GM12878 (cell line): ENCODE results near the gene KLHL18. TPM values are rescaled to one million over a fixed set of nuclear protein-coding genes. Genes with fewer than 3 reads are reported as not detected.

ENCODE experiments used
- ATAC-seq: fragments of 200-7000 bp; cut with Tn5 transposase; 3 replicates; pipeline ENCODE4 v1.9.1; 2020; ENCODE audit warnings: mild to moderate bottlenecking, moderate library complexity
- BruUV-seq: library from RNA; stranded (reverse); fragments of 400-500 nt; replicated peaks from 2 replicates; lab custom pipeline; 2021; lab: Mats Ljungman, UMichigan
- CTCF ChIA-PET: fragments of 300-600 bp; sonication (Branson Sonifier 250); formaldehyde crosslinking; extraction: SDS; loops from one replicate; lab custom pipeline; 2021; ENCODE audit warnings: inconsistent platforms; lab: Yijun Ruan, JAX
- POLR2A ChIA-PET: fragments of 350-600 bp; formaldehyde crosslinking; extraction: SDS; loops from one replicate; lab custom pipeline; 2021; ENCODE audit warnings: inconsistent platforms; lab: Charles Lee
- RAD21 ChIA-PET: fragments of 300-600 bp; sonication (Branson Sonifier 250); formaldehyde crosslinking; loops from one replicate; lab custom pipeline; 2023; ENCODE audit warnings: antibody characterized with exemption; ENCODE audit not compliant: unreplicated experiment; lab: Charles Lee
- SMC1A ChIA-PET: fragments of 300-600 bp; sonication (Branson Sonifier 250); formaldehyde crosslinking; loops from one replicate; lab custom pipeline; 2023; ENCODE audit not compliant: unreplicated experiment, uncharacterized antibody; lab: Charles Lee
- DNase-seq: peaks from one replicate; pipeline ENCODE4 v3.0.0-alpha.2; 2011; ENCODE audit warnings: low read depth, low spot score
- FAIRE-seq: peaks from 3 replicates; lab custom pipeline; 2011; peaks lifted over from hg19 to GRCh38; lab: Jason Lieb, UNC
- H2AFZ ChIP-seq: 2 replicates; pipeline ENCODE4 v1.6.0; 2011; ENCODE audit warnings: low read depth, low read length, control low read depth; ENCODE audit not compliant: control insufficient read depth
- H3K27ac ChIP-seq: 2 replicates; pipeline ENCODE4 v1.5.1; 2011; ENCODE audit warnings: control low read depth; ENCODE audit not compliant: control insufficient read depth, insufficient read depth
- H3K27me3 ChIP-seq, 2 experiments: replicated peaks in 1 of 2; 2 replicates each; pipeline versions ENCODE4 v1.6.0 to v1.6.1; 2011; ENCODE audit warnings: low read length in 1 of 2; ENCODE audit not compliant: control insufficient read depth in 2 of 2, insufficient read depth in 2 of 2
- H3K36me3 ChIP-seq, 2 experiments: 2 replicates each; pipeline ENCODE4 v1.5.1; 2011; ENCODE audit warnings: low read length in 1 of 2; ENCODE audit not compliant: control insufficient read depth in 2 of 2, insufficient read depth in 2 of 2
- H3K4me1 ChIP-seq: 2 replicates; pipeline ENCODE4 v1.6.1; 2011; ENCODE audit warnings: mild to moderate bottlenecking, low read length, moderate library complexity, mixed read lengths; ENCODE audit not compliant: control insufficient read depth, insufficient read depth
- H3K4me2 ChIP-seq: 2 replicates; pipeline ENCODE4 v1.6.0; 2011; ENCODE audit warnings: control low read depth; ENCODE audit not compliant: control insufficient read depth, insufficient read depth
- H3K4me3 ChIP-seq: fragments of 200-600 bp; sonication (generic); 2 replicates; pipeline ENCODE4 v1.5.1; 2016
- H3K79me2 ChIP-seq: 2 replicates; pipeline ENCODE4 v1.6.0; 2011; ENCODE audit warnings: low read length; ENCODE audit not compliant: control insufficient read depth, insufficient read depth
- H3K9ac ChIP-seq: 2 replicates; pipeline ENCODE4 v1.8.0; 2011; ENCODE audit warnings: low read length, control low read depth, mixed read lengths; ENCODE audit not compliant: control insufficient read depth, insufficient read depth
- H3K9me3 ChIP-seq: replicated peaks from 3 replicates; pipeline ENCODE4 v1.5.1; 2011; ENCODE audit warnings: mild to moderate bottlenecking, low read length; ENCODE audit not compliant: control insufficient read depth, insufficient read depth
- H4K20me1 ChIP-seq: 2 replicates; pipeline ENCODE4 v1.6.0; 2011; ENCODE audit not compliant: control insufficient read depth, insufficient read depth
- ASH2L ChIP-seq: fragments of 300-600, 200-600 bp; sonication (generic); IDR thresholded peaks from 2 replicates; pipeline ENCODE4 v1.6.1; 2017; ENCODE audit warnings: low read depth, mild to moderate bottlenecking, borderline replicate concordance
- BHLHE40 ChIP-seq, 2 experiments: fragments of 450-650 bp in 1 of 2; IDR thresholded peaks; 2 replicates each; pipeline ENCODE4 v1.6.1; 2011 to 2017; ENCODE audit warnings: low read depth in 2 of 2, borderline replicate concordance in 1 of 2, improper control_type of control experiment in 1 of 2, low read length in 1 of 2, mild to moderate bottlenecking in 1 of 2
- FOS ChIP-seq: IDR thresholded peaks from 3 replicates; pipeline ENCODE4 v1.6.1; 2011; ENCODE audit warnings: borderline replicate concordance; ENCODE audit not compliant: insufficient read length; ENCODE audit errors: extremely low read depth
- JUND ChIP-seq: IDR thresholded peaks from 2 replicates; pipeline ENCODE4 v1.6.1; 2012; ENCODE audit warnings: low read depth, mild to moderate bottlenecking, low read length, improper control_type of control experiment, moderate library complexity
- MEF2A ChIP-seq: IDR thresholded peaks from 2 replicates; pipeline ENCODE4 v1.6.1; 2011; ENCODE audit warnings: low read depth, mild to moderate bottlenecking, low read length, moderate library complexity; ENCODE audit not compliant: insufficient read depth
- MTA2 ChIP-seq: fragments of 450-650 bp; IDR thresholded peaks from 2 replicates; pipeline ENCODE4 v1.6.1; 2016; ENCODE audit warnings: low read depth, mild to moderate bottlenecking, moderate library complexity
- NFIC ChIP-seq: IDR thresholded peaks from 2 replicates; pipeline ENCODE4 v1.6.1; 2012; ENCODE audit warnings: low read depth, mild to moderate bottlenecking, inconsistent platforms, low read length, moderate library complexity
- SREBF2 ChIP-seq: IDR thresholded peaks from 2 replicates; pipeline ENCODE4 v1.6.1; 2012; ENCODE audit warnings: mild to moderate bottlenecking, low read length
- TCF3 ChIP-seq: IDR thresholded peaks from 2 replicates; pipeline ENCODE4 v1.6.1; 2012; ENCODE audit warnings: low read depth, mild to moderate bottlenecking, low read length, borderline replicate concordance; ENCODE audit not compliant: insufficient read depth
- TCF7 ChIP-seq: IDR thresholded peaks from 2 replicates; pipeline ENCODE4 v1.6.1; 2014; ENCODE audit warnings: antibody characterized with exemption, borderline replicate concordance
- WGBS: methylation state at CpG from one replicate; pipeline ENCODE4 v1.1.6; 2016; ENCODE audit warnings: low lambda C conversion rate; ENCODE audit not compliant: insufficient replicate concordance, insufficient coverage; ENCODE audit errors: missing lambda C conversion rate; 5-methylcytosine and 5-hydroxymethylcytosine counted together
- in situ Hi-C: fragments of 300-500 bp; cut with MboI; formaldehyde crosslinking; loops from 9 replicates; pipeline ENCODE4 v1.14.3; 2018; ENCODE audit warnings: mixed read lengths
- intact Hi-C: fragments of 100-400 bp; cut with micrococcal nuclease; formaldehyde crosslinking; loops from one replicate; pipeline ENCODE4 v1.14.2; 2022; ENCODE audit not compliant: unreplicated experiment
- polyA plus RNA-seq, 11 experiments: library from polyadenylated mRNA; depleted of rRNA in 4 of 11; unstranded in 6 of 11; stranded (reverse) in 5 of 11; fragments of >200 nt; fragmentation: Nextera tagmentation in 4 of 11; fragmentation: Illumina TruSeq in 1 of 11; extraction: Ambion mirVana in 4 of 11; extraction: Trizol in 1 of 11; gene quantifications; 1 replicate in 1 of 11; 2 replicates in 10 of 11; pipeline versions ENCODE4 v1.2.1 to v1.2.3, GENCODE V29; 2011 to 2016; ENCODE audit warnings: inconsistent platforms in 2 of 11, missing spikeins in 2 of 11, low read depth in 1 of 11
- total RNA-seq, 4 experiments: library from RNA; depleted of rRNA in 3 of 4; stranded (reverse); fragments of >200 nt in 3 of 4; fragmentation: Illumina TruSeq in 1 of 4; extraction: Trizol in 1 of 4; gene quantifications; 2 replicates each; pipeline versions ENCODE4 v1.2.1 to v1.2.3, GENCODE V29; 2013 to 2021
- TF ChIP-seq, protein P1 (sequence below): IDR thresholded peaks from 2 replicates; pipeline ENCODE4 v1.6.1; 2012; ENCODE audit warnings: mild to moderate bottlenecking, low read depth, low read length

KLHL18 gene
- total and polyA plus RNA-seq, 10 of the 15 experiments (the other 5 are each of a cell fraction or from before 2014, with no cell fraction given) = 24.0 to 69.8 (median 51.7) TPM

DNA sequence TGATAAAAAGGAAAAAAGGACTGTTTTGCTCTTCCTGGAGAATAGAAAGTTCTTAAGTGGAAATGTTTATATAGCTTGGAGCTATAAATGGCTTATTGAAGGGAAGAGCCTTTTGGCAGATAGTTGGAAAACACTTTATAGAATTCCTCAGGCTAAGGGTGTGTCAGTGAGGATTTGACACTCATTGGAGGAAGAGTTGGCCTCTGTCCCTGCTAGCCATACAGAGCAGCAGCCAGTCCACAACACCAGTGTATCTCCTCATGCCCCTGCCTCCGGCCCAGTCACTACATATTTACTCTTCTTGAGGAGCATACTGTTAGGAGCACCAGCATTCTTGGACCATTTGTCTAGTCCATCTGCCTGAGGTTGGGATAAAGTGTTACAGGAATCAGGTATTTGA, 36.2 kb downstream of the KLHL18 start:
- no peak overlapping the region for H3K9ac ChIP-seq
- no peaks in the 10 kb centered on the region for H3K27me3 ChIP-seq
- ChIA-PET CTCF (interaction anchor here (1.7 to 9.2 kb wide), 2 partner anchors 68 to 153 kb away, joined by 5 to 82 read pairs; partner anchors contain the start of gene SETD2), SMC1A (interaction anchor here (2.2 kb wide), 1 partner anchor 28 kb away, joined by 12 read pairs; no protein-coding TSS in a partner anchor), RAD21 (interaction anchor here (0.5 to 1.1 kb wide), 3 partner anchors 23 to 155 kb away, joined by 3 to 4 read pairs (median 3); partner anchors contain the start of gene SETD2), POLR2A (no interaction called here)
- BruUV-seq = no TSS peak
- no peak overlapping the region for H3K27ac ChIP-seq
- H3K79me2 ChIP-seq = peaks cover 3% of the 10 kb centered on the region; the same call in 1 of the 2 replicates
- WGBS = 100% methylated on average over 1 of the region's 1 CpG
- H3K4me2 ChIP-seq = no peak overlapping the region
- peaks cover 12 to 24% of the 10 kb centered on the region in 2 experiments; a peak in 3 of 4 replicates for H3K36me3 ChIP-seq
- TF ChIP-seq MEF2A (no peak), NFIC (no peak)
- in situ Hi-C loops = no loop called here
- no peak overlapping the region for H2AFZ ChIP-seq
- no peaks in the 10 kb centered on the region for H3K9me3 ChIP-seq
- no peak for ATAC-seq
- peaks cover 5% of the 10 kb centered on the region; the same call in 1 of the 2 replicates for H3K4me1 ChIP-seq
- H4K20me1 ChIP-seq = no peaks in the 10 kb centered on the region
- intact Hi-C loops = no loop called here
- no peak for DNase-seq
- H3K4me3 ChIP-seq = no peak overlapping the region
- FAIRE-seq = no peak

DNA sequence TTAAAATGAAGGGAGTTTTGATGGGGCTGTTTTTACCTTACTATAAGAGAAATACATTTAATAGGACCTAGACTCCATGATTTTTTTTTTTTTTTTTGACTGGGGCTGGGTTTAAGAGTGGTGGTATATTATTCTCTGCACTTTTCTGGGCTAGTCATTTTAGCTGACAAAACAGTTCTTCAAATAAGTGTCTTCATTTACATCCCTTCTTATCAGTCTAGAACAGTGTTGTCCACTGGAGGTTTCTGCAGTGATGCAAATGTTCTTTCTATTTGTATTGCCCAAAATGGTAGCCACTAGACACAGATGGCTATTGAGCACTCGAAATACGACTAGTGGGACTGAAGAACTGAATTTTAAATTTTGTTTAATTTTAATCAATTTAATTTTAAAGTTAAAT, 37.2 kb downstream of the KLHL18 start:
- RAD21 ChIA-PET = interaction anchor here (0.9 to 5.0 kb wide), 3 partner anchors 37 to 154 kb away, joined by 3 to 56 read pairs (median 4); partner anchors contain the start of genes KIF9, KLHL18 and SETD2
- Histone ChIP-seq H4K20me1 (no peaks in the 10 kb centered on the region), H3K27me3 (no peaks in the 10 kb centered on the region), H3K4me1 (no peaks in the 10 kb centered on the region), H3K9me3 (no peaks in the 10 kb centered on the region)
- no peak for FAIRE-seq
- intact Hi-C loops = loop anchor here (10.0 kb wide), 3 partner anchors 155 to 275 kb away; partner anchors contain the start of gene SETD2
- TF ChIP-seq TCF7 = no peak
- no peak for TF ChIP-seq TCF3
- TF ChIP-seq SREBF2 = no peak
- no peak for TF ChIP-seq MTA2
- no peak for TF ChIP-seq ASH2L
- no peak for TF ChIP-seq BHLHE40 (IDR thresholded peaks at IDR 0.05; ENCODE audit: borderline replicate concordance in 1 of 2, low read depth in 2 of 2, low read length in 1 of 2)
- TF ChIP-seq JUND = no peak
- TF ChIP-seq FOS = no peak
- TF ChIP-seq, protein P1, sequence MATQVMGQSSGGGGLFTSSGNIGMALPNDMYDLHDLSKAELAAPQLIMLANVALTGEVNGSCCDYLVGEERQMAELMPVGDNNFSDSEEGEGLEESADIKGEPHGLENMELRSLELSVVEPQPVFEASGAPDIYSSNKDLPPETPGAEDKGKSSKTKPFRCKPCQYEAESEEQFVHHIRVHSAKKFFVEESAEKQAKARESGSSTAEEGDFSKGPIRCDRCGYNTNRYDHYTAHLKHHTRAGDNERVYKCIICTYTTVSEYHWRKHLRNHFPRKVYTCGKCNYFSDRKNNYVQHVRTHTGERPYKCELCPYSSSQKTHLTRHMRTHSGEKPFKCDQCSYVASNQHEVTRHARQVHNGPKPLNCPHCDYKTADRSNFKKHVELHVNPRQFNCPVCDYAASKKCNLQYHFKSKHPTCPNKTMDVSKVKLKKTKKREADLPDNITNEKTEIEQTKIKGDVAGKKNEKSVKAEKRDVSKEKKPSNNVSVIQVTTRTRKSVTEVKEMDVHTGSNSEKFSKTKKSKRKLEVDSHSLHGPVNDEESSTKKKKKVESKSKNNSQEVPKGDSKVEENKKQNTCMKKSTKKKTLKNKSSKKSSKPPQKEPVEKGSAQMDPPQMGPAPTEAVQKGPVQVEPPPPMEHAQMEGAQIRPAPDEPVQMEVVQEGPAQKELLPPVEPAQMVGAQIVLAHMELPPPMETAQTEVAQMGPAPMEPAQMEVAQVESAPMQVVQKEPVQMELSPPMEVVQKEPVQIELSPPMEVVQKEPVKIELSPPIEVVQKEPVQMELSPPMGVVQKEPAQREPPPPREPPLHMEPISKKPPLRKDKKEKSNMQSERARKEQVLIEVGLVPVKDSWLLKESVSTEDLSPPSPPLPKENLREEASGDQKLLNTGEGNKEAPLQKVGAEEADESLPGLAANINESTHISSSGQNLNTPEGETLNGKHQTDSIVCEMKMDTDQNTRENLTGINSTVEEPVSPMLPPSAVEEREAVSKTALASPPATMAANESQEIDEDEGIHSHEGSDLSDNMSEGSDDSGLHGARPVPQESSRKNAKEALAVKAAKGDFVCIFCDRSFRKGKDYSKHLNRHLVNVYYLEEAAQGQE = no peak
- TF ChIP-seq, all 136 proteins: peak for 0
- DNase-seq (no peak), ATAC-seq (no peak)
- Histone ChIP-seq H2AFZ (no peak overlapping the region), H3K9ac (no peak overlapping the region), H3K36me3 (peaks cover 14 to 31% of the 10 kb centered on the region in 2 experiments; a peak in 3 of 4 replicates), H3K4me3 (no peak overlapping the region), H3K4me2 (no peak overlapping the region), H3K79me2 (0 out of 2 replicates have a peak, but pooled peaks cover 2% of the 10 kb centered on the region), H3K27ac (no peak overlapping the region)
- BruUV-seq = TSS peak; percentile 26
- ChIA-PET CTCF (interaction anchor here (1.0 to 9.2 kb wide), 3 partner anchors 31 to 154 kb away, joined by 3 to 82 read pairs (median 4); partner anchors contain the start of gene SETD2), SMC1A (interaction anchor here (2.6 to 5.3 kb wide), 3 partner anchors 22 to 154 kb away, joined by 7 to 42 read pairs (median 9); partner anchors contain the start of gene SETD2), POLR2A (no interaction called here)
- in situ Hi-C loops = no loop called here
- 50% methylated on average over 2 of the region's 2 CpGs for WGBS
